ENCODE data around the gene PLSCR5.

The PLSCR5 gene

GRCh38 chr3:146569314-146569713, 35.8 kb downstream of the PLSCR5 start:
- Histone ChIP-seq H3K36me3 (ENCODE audit: control insufficient read depth, insufficient read depth, low read length) (no peaks in the 10 kb centered on the region), H3K4me3 (replicated peaks; ENCODE audit: low read depth, low read length) (no peak overlapping the region), H3K27me3 (replicated peaks; ENCODE audit: control insufficient read depth, insufficient read depth, low read length) (no peaks in the 10 kb centered on the region)
- TF ChIP-seq, protein P1, sequence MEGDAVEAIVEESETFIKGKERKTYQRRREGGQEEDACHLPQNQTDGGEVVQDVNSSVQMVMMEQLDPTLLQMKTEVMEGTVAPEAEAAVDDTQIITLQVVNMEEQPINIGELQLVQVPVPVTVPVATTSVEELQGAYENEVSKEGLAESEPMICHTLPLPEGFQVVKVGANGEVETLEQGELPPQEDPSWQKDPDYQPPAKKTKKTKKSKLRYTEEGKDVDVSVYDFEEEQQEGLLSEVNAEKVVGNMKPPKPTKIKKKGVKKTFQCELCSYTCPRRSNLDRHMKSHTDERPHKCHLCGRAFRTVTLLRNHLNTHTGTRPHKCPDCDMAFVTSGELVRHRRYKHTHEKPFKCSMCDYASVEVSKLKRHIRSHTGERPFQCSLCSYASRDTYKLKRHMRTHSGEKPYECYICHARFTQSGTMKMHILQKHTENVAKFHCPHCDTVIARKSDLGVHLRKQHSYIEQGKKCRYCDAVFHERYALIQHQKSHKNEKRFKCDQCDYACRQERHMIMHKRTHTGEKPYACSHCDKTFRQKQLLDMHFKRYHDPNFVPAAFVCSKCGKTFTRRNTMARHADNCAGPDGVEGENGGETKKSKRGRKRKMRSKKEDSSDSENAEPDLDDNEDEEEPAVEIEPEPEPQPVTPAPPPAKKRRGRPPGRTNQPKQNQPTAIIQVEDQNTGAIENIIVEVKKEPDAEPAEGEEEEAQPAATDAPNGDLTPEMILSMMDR (IDR thresholded peaks at IDR 0.05; ENCODE audit: insufficient read depth, low read length, poor library complexity, severe bottlenecking) = no peak
- no peak for DNase-seq (ENCODE audit: extremely low read depth, insufficient read length)

DNA sequence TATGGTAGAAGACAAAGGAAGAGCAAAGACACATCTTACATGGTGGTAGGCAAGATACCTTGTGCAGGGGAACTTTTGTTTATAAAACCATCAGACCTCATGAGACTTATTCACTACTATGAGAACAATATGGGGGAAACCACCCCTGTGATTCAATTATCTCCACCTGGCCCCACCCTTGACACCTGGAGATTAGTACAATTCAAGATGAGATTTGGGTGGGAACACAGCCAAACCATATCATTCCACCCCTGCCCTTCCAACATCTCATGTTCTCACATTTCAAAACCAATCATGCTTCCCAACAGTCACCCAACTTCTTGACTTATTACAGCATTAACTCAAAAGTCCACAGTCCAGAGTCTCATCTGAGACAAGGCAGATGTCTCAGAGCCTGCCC, 39.0 kb downstream of the PLSCR5 start:
- TF ChIP-seq, protein P1 (IDR thresholded peaks at IDR 0.05; ENCODE audit: insufficient read depth, low read length, poor library complexity, severe bottlenecking) = no peak
- no peak for DNase-seq (ENCODE audit: extremely low read depth, insufficient read length)
- Histone ChIP-seq H3K36me3 (ENCODE audit: control insufficient read depth, insufficient read depth, low read length) (no peaks in the 10 kb centered on the region), H3K4me3 (replicated peaks; ENCODE audit: low read depth, low read length) (no peak overlapping the region), H3K27me3 (replicated peaks; ENCODE audit: control insufficient read depth, insufficient read depth, low read length) (no peaks in the 10 kb centered on the region)

GRCh38 chr3:146561879-146562278, 43.3 kb downstream of the PLSCR5 start:
- H3K36me3 ChIP-seq (ENCODE audit: control insufficient read depth, insufficient read depth, low read length) = no peaks in the 10 kb centered on the region

GRCh38 chr3:146561463-146561862, 43.7 kb downstream of the PLSCR5 start:
- DNase-seq (ENCODE audit: extremely low read depth, insufficient read length) = no peak
- Histone ChIP-seq H3K27me3 (replicated peaks; ENCODE audit: control insufficient read depth, insufficient read depth, low read length) (no peaks in the 10 kb centered on the region), H3K4me3 (replicated peaks; ENCODE audit: low read depth, low read length) (no peak overlapping the region), H3K36me3 (ENCODE audit: control insufficient read depth, insufficient read depth, low read length) (no peaks in the 10 kb centered on the region)
- TF ChIP-seq, protein P1 (IDR thresholded peaks at IDR 0.05; ENCODE audit: insufficient read depth, low read length, poor library complexity, severe bottlenecking) = no peak

More at GRCh38 chr3:146561879-146562278, 43.3 kb downstream of the PLSCR5 start:
- TF ChIP-seq, protein P1 (IDR thresholded peaks at IDR 0.05; ENCODE audit: insufficient read depth, low read length, poor library complexity, severe bottlenecking) = no peak
- Histone ChIP-seq H3K27me3 (replicated peaks; ENCODE audit: control insufficient read depth, insufficient read depth, low read length) (no peaks in the 10 kb centered on the region), H3K4me3 (replicated peaks; ENCODE audit: low read depth, low read length) (no peak overlapping the region)
- no peak for DNase-seq (ENCODE audit: extremely low read depth, insufficient read length)

GRCh38 chr3:146560678-146561077, 44.5 kb downstream of the PLSCR5 start:
- Histone ChIP-seq H3K27me3 (replicated peaks; ENCODE audit: control insufficient read depth, insufficient read depth, low read length) (no peaks in the 10 kb centered on the region), H3K4me3 (replicated peaks; ENCODE audit: low read depth, low read length) (no peak overlapping the region), H3K36me3 (ENCODE audit: control insufficient read depth, insufficient read depth, low read length) (no peaks in the 10 kb centered on the region)
- DNase-seq (ENCODE audit: extremely low read depth, insufficient read length) = no peak
- TF ChIP-seq, protein P1 (IDR thresholded peaks at IDR 0.05; ENCODE audit: insufficient read depth, low read length, poor library complexity, severe bottlenecking) = no peak

GRCh38 chr3:146559388-146559787, 45.8 kb downstream of the PLSCR5 start:
- no peak for DNase-seq (ENCODE audit: extremely low read depth, insufficient read length)
- H3K27me3 ChIP-seq (replicated peaks; ENCODE audit: control insufficient read depth, insufficient read depth, low read length) = no peaks in the 10 kb centered on the region
- TF ChIP-seq, protein P1 (IDR thresholded peaks at IDR 0.05; ENCODE audit: insufficient read depth, low read length, poor library complexity, severe bottlenecking) = no peak
- H3K36me3 ChIP-seq (ENCODE audit: control insufficient read depth, insufficient read depth, low read length) = no peaks in the 10 kb centered on the region
- no peak overlapping the region for H3K4me3 ChIP-seq (replicated peaks; ENCODE audit: low read depth, low read length)
